ENCODE results near the gene TMEM87B. TPM values are rescaled to one million over a fixed set of nuclear protein-coding genes. Genes with fewer than 3 reads are reported as not detected.

TMEM87B gene
- total RNA-seq, 1 experiment from 2014 or later = 14.8 TPM

DNA sequence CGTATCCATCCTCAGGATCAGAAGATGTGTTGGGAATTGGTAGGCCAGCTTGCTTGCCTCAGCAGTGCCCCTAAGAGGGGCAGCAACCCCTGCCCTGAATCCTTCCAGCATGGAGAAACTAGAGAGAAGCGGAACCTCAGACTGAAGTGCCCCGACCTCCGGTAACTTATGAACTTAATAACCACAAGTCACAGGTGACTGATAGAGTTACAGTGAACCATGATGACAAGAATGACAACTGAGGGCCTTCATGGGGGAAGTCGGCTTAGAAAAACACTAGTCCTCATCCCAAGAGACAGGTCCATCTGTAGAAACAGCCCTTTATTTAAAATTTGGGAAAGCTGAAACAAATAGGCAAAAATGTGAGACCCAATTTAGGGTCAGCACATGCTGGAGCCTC, 42.5 kb upstream of the TMEM87B start:
- TF ChIP-seq JUND (IDR thresholded peaks at IDR 0.05) (no peak), ELF1 (IDR thresholded peaks at IDR 0.05; ENCODE audit: borderline replicate concordance, low read depth) (no peak), SP1 (IDR thresholded peaks at IDR 0.05; ENCODE audit: low read depth) (no peak), CBX3 (IDR thresholded peaks at IDR 0.05; ENCODE audit: low read depth) (no peak), POLR2AphosphoS5 (IDR thresholded peaks at IDR 0.05; ENCODE audit: low read depth, low read length) (no peak), EZH2 (IDR thresholded peaks at IDR 0.05) (no peak), TCF7L2 (IDR thresholded peaks at IDR 0.05; ENCODE audit: borderline replicate concordance, extremely low read depth, insufficient read depth, insufficient read length) (no peak), SIN3A (IDR thresholded peaks at IDR 0.05; ENCODE audit: low read depth) (no peak), RAD21 (IDR thresholded peaks at IDR 0.05; ENCODE audit: low read depth) (no peak), CEBPB (IDR thresholded peaks at IDR 0.05; ENCODE audit: low read depth) (no peak), SRF (IDR thresholded peaks at IDR 0.05; ENCODE audit: low read depth) (no peak), EGR1 (IDR thresholded peaks at IDR 0.05; ENCODE audit: low read depth) (no peak), FOSL1 (IDR thresholded peaks at IDR 0.05; ENCODE audit: low read depth) (no peak), POLR2A (IDR thresholded peaks at IDR 0.05; ENCODE audit: borderline replicate concordance, extremely low read depth, insufficient read depth, insufficient read length) (no peak)
- TF ChIP-seq, protein P1, sequence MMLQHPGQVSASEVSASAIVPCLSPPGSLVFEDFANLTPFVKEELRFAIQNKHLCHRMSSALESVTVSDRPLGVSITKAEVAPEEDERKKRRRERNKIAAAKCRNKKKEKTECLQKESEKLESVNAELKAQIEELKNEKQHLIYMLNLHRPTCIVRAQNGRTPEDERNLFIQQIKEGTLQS (IDR thresholded peaks at IDR 0.05) = no peak
- TF ChIP-seq, protein P2, sequence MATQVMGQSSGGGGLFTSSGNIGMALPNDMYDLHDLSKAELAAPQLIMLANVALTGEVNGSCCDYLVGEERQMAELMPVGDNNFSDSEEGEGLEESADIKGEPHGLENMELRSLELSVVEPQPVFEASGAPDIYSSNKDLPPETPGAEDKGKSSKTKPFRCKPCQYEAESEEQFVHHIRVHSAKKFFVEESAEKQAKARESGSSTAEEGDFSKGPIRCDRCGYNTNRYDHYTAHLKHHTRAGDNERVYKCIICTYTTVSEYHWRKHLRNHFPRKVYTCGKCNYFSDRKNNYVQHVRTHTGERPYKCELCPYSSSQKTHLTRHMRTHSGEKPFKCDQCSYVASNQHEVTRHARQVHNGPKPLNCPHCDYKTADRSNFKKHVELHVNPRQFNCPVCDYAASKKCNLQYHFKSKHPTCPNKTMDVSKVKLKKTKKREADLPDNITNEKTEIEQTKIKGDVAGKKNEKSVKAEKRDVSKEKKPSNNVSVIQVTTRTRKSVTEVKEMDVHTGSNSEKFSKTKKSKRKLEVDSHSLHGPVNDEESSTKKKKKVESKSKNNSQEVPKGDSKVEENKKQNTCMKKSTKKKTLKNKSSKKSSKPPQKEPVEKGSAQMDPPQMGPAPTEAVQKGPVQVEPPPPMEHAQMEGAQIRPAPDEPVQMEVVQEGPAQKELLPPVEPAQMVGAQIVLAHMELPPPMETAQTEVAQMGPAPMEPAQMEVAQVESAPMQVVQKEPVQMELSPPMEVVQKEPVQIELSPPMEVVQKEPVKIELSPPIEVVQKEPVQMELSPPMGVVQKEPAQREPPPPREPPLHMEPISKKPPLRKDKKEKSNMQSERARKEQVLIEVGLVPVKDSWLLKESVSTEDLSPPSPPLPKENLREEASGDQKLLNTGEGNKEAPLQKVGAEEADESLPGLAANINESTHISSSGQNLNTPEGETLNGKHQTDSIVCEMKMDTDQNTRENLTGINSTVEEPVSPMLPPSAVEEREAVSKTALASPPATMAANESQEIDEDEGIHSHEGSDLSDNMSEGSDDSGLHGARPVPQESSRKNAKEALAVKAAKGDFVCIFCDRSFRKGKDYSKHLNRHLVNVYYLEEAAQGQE (IDR thresholded peaks at IDR 0.05; ENCODE audit: low read depth) = no peak
- TF ChIP-seq, protein P3, sequence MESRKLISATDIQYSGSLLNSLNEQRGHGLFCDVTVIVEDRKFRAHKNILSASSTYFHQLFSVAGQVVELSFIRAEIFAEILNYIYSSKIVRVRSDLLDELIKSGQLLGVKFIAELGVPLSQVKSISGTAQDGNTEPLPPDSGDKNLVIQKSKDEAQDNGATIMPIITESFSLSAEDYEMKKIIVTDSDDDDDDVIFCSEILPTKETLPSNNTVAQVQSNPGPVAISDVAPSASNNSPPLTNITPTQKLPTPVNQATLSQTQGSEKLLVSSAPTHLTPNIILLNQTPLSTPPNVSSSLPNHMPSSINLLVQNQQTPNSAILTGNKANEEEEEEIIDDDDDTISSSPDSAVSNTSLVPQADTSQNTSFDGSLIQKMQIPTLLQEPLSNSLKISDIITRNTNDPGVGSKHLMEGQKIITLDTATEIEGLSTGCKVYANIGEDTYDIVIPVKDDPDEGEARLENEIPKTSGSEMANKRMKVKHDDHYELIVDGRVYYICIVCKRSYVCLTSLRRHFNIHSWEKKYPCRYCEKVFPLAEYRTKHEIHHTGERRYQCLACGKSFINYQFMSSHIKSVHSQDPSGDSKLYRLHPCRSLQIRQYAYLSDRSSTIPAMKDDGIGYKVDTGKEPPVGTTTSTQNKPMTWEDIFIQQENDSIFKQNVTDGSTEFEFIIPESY (IDR thresholded peaks at IDR 0.05; ENCODE audit: extremely low read depth, insufficient replicate concordance, low read length) = no peak
- Histone ChIP-seq H3K4me3 (replicated peaks in 1 of 2; ENCODE audit: low read depth in 1 of 2, low read length in 2 of 2) (no peak overlapping the region), H3K4me2 (ENCODE audit: low read length) (no peak overlapping the region), H2AFZ (ENCODE audit: low read depth, low read length, poor library complexity, severe bottlenecking) (no peak overlapping the region), H3K27ac (ENCODE audit: low read depth, low read length) (no peak overlapping the region), H3K9me3 (ENCODE audit: control insufficient read depth in 1 of 2, insufficient read depth in 1 of 2, low read depth in 1 of 2, low read length in 2 of 2) (no peaks in the 10 kb centered on the region), H3K27me3 (ENCODE audit: insufficient read depth, low read length) (no peaks in the 10 kb centered on the region), H3K4me1 (ENCODE audit: control insufficient read depth in 1 of 2, insufficient read depth in 2 of 2, low read length in 2 of 2) (no peaks in the 10 kb centered on the region), H3K36me3 (ENCODE audit: control insufficient read depth in 1 of 2, insufficient read depth in 2 of 2, low read length in 2 of 2) (no peaks in the 10 kb centered on the region), H3K9ac (ENCODE audit: low read length) (no peak overlapping the region), H4K20me1 (ENCODE audit: insufficient read depth) (no peaks in the 10 kb centered on the region), H3K9me2 (ENCODE audit: insufficient read depth) (no peaks in the 10 kb centered on the region), H3K79me2 (ENCODE audit: insufficient read depth, low read length) (no peaks in the 10 kb centered on the region)
- BruUV-seq (replicated peaks) = no TSS peak
- ChIA-PET POLR2A (no interaction called here), RAD21 (ENCODE audit: low non-redundant PET in 1 of 2, low total read pairs in 2 of 2, uncharacterized antibody in 2 of 2, unreplicated experiment in 2 of 2) (no interaction called here), CTCF (no interaction called here)
- ATAC-seq (no peak), DNase-seq (ENCODE audit: low read depth, low spot score) (no peak)
- intact Hi-C loops (cut with micrococcal nuclease) = no loop called here

Measured in HCT116 (cell line).